Measurements from ENCODE around the gene FZD4. TPM values are rescaled to one million over a fixed set of nuclear protein-coding genes. Genes with fewer than 3 reads are reported as not detected.

FZD4 gene
- total and polyA plus RNA-seq, 10 of the 15 experiments (the other 5 are each of a cell fraction or from before 2014, with no cell fraction given), result under 0.01 to 0.13 (median 0.01) TPM; not detected in 6

- ATAC-seq, result no peak
- no peak overlapping the region for H3K27ac ChIP-seq (ENCODE audit: control insufficient read depth, insufficient read depth)
- DNase-seq (ENCODE audit: low read depth, low spot score), result no peak
- RAD21 ChIA-PET (ENCODE audit: unreplicated experiment), result no interaction called here
- H3K4me2 ChIP-seq (ENCODE audit: control insufficient read depth, insufficient read depth), result no peak overlapping the region
- SMC1A ChIA-PET (ENCODE audit: uncharacterized antibody, unreplicated experiment), result no interaction called here
- no TSS peak for BruUV-seq (replicated peaks)
- FAIRE-seq, result no peak
- WGBS (ENCODE audit: insufficient coverage, insufficient replicate concordance, low lambda C conversion rate, missing lambda C conversion rate), result 50% methylated on average over 6 of the region's 6 CpGs
- CTCF ChIA-PET, result no interaction called here
- H3K4me1 ChIP-seq (ENCODE audit: control insufficient read depth, insufficient read depth, low read length), result no peaks in the 10 kb centered on the region
- intact Hi-C loops (cut with micrococcal nuclease; ENCODE audit: unreplicated experiment) (loop anchor here (5.0 kb wide), 1 partner anchor 458 kb away; no protein-coding TSS in a partner anchor), in situ Hi-C loops (cut with MboI) (no loop called here)
- TF ChIP-seq MYB (IDR thresholded peaks at IDR 0.05; ENCODE audit: borderline replicate concordance, low read depth, low read length), result no peak
- TF ChIP-seq CBX5 (IDR thresholded peaks at IDR 0.05; ENCODE audit: low read depth), result no peak
- no peak for TF ChIP-seq PAX5 (IDR thresholded peaks at IDR 0.05; ENCODE audit: borderline replicate concordance, low read depth, low read length)
- TF ChIP-seq SMAD1 (IDR thresholded peaks at IDR 0.05; ENCODE audit: low read depth, partially characterized antibody), result no peak
- TF ChIP-seq ZBED1 (IDR thresholded peaks at IDR 0.05; ENCODE audit: borderline replicate concordance), result no peak
- no peak for TF ChIP-seq STAT1 (conservative IDR thresholded peaks at IDR 0.05)
- TF ChIP-seq RB1 (IDR thresholded peaks at IDR 0.05; ENCODE audit: borderline replicate concordance), result no peak
- no peak for TF ChIP-seq EP300 (IDR thresholded peaks at IDR 0.05; ENCODE audit: borderline replicate concordance in 1 of 2, control insufficient read depth in 1 of 2, low read depth in 2 of 2, low read length in 2 of 2)
- TF ChIP-seq POLR2AphosphoS2 (IDR thresholded peaks at IDR 0.05; ENCODE audit: low read depth, low read length), result no peak
- TF ChIP-seq TAF1 (IDR thresholded peaks at IDR 0.05; ENCODE audit: borderline replicate concordance, low read depth, low read length), result no peak
- no peak for TF ChIP-seq KAT2A (conservative IDR thresholded peaks at IDR 0.05; ENCODE audit: control insufficient read depth, low read depth, low read length)
- no peak for TF ChIP-seq IRF4 (IDR thresholded peaks at IDR 0.05; ENCODE audit: low read depth, low read length)
- TF ChIP-seq JUND (IDR thresholded peaks at IDR 0.05; ENCODE audit: low read depth, low read length), result no peak
- no peak for TF ChIP-seq ESRRA (IDR thresholded peaks at IDR 0.05; ENCODE audit: low read length)
- no peak for TF ChIP-seq CBFB (IDR thresholded peaks at IDR 0.05; ENCODE audit: low read depth)
- no peaks in the 10 kb centered on the region for H3K27me3 ChIP-seq (replicated peaks in 1 of 2; ENCODE audit: control insufficient read depth in 2 of 2, insufficient read depth in 2 of 2, low read length in 1 of 2)
- H4K20me1 ChIP-seq (ENCODE audit: control insufficient read depth, insufficient read depth), result no peaks in the 10 kb centered on the region
- no peaks in the 10 kb centered on the region for H3K36me3 ChIP-seq (ENCODE audit: control insufficient read depth in 2 of 2, insufficient read depth in 2 of 2, low read length in 1 of 2)
- no peak overlapping the region for H3K9ac ChIP-seq (ENCODE audit: control insufficient read depth, insufficient read depth, low read length)
- no peaks in the 10 kb centered on the region for H3K9me3 ChIP-seq (replicated peaks; ENCODE audit: control insufficient read depth, insufficient read depth, low read length)
- POLR2A ChIA-PET, result no interaction called here
- H3K4me3 ChIP-seq, result no peak overlapping the region
- no peak overlapping the region for H2AFZ ChIP-seq (ENCODE audit: control insufficient read depth, low read depth, low read length)
- H3K79me2 ChIP-seq (ENCODE audit: control insufficient read depth, insufficient read depth, low read length), result no peaks in the 10 kb centered on the region
Observed at GRCh38 chr11:86914865-86915519, 40.2 kb downstream of the FZD4 start.

All from GM12878 (cell line).